K562 (cell line): Measurements from ENCODE around the gene CDC42EP1. TPM values are rescaled to one million over a fixed set of nuclear protein-coding genes. Genes with fewer than 3 reads are reported as not detected.
"Not testable (repeated sequence)": the region's sequence is repeated elsewhere in the genome, so short reads cannot be mapped to it uniquely, and the experiment has no call there.

Experiments used
- ATAC-seq: fragments of 200-7000 bp; cut with Tn5 transposase; 3 replicates; pipeline ENCODE4 v1.9.1; 2020; ENCODE audit warnings: moderate library complexity
- BruUV-seq: library from RNA; stranded (reverse); fragments of 400-500 nt; replicated peaks from 2 replicates; lab custom pipeline; 2021; lab: Mats Ljungman, UMichigan
- CTCF ChIA-PET: fragments of 300-600 bp; formaldehyde crosslinking; extraction: SDS; loops from one replicate; lab custom pipeline; 2021; ENCODE audit warnings: low intra/inter-chr PET ratio; lab: Yijun Ruan, JAX
- POLR2A ChIA-PET: fragments of 300-600, 350-650 bp; sonication (Branson Sonifier 250); formaldehyde crosslinking; extraction: SDS; loops from one replicate; lab custom pipeline; 2021; ENCODE audit warnings: antibody characterized with exemption, inconsistent platforms; lab: Yijun Ruan, JAX
- DNase-seq, 4 experiments: peaks; one replicate each; pipeline versions ENCODE4 v3.0.0 to v3.0.0-alpha.2; 2011 to 2018; ENCODE audit warnings: low spot score in 3 of 4, mixed read lengths in 3 of 4; ENCODE audit errors: extremely low read depth in 1 of 4
- FAIRE-seq: peaks from 2 replicates; lab custom pipeline; 2011; peaks lifted over from hg19 to GRCh38; lab: Jason Lieb, UNC
- H2AFZ ChIP-seq: 2 replicates; pipeline ENCODE4 v1.6.0; 2011; ENCODE audit warnings: low read depth, low read length, control low read depth, inconsistent platforms
- H3K27ac ChIP-seq: fragments of 200-600 bp; 3 replicates; pipeline ENCODE4 v1.8.0; 2011; ENCODE audit warnings: low read depth, mild to moderate bottlenecking, control low read depth, inconsistent platforms, low read length, moderate library complexity, mixed read lengths; ENCODE audit errors: extremely low read depth
- H3K27me3 ChIP-seq, 2 experiments: fragments of 300-600 bp in 1 of 2; 2 replicates in 1 of 2; 3 replicates in 1 of 2; pipeline versions ENCODE4 v1.6.0 to v1.8.0; 2011; ENCODE audit warnings: inconsistent platforms in 2 of 2, low read length in 2 of 2, mild to moderate bottlenecking in 1 of 2, mixed read lengths in 1 of 2, moderate library complexity in 1 of 2; ENCODE audit not compliant: control insufficient read depth in 2 of 2, insufficient read depth in 2 of 2
- H3K36me3 ChIP-seq: fragments of 300-600 bp; 3 replicates; pipeline ENCODE4 v1.8.0; 2011; ENCODE audit warnings: mild to moderate bottlenecking, low read length, inconsistent platforms; ENCODE audit not compliant: control insufficient read depth, insufficient read depth
- H3K4me1 ChIP-seq, 2 experiments: fragments of 200-600 bp in 1 of 2; replicated peaks in 1 of 2; 2 replicates in 1 of 2; 3 replicates in 1 of 2; pipeline versions ENCODE4 v1.5.1 to v1.8.0; 2011; ENCODE audit warnings: inconsistent platforms in 2 of 2, low read length in 2 of 2, mild to moderate bottlenecking in 1 of 2, mixed read lengths in 1 of 2, moderate library complexity in 1 of 2; ENCODE audit not compliant: control insufficient read depth in 2 of 2, insufficient read depth in 2 of 2
- H3K4me2 ChIP-seq: 2 replicates; pipeline ENCODE4 v1.6.1; 2011; ENCODE audit warnings: low read length, control low read depth, inconsistent platforms, mixed read lengths; ENCODE audit not compliant: insufficient read depth
- H3K4me3 ChIP-seq: fragments of 200-600 bp; sonication (generic), shearing (Covaris generic); 2 replicates; pipeline ENCODE4 v1.5.1; 2016; ENCODE audit warnings: control low read depth, inconsistent platforms
- H3K79me2 ChIP-seq: fragments of 200-600 bp; 3 replicates; pipeline ENCODE4 v1.8.0; 2011; ENCODE audit warnings: low read length, inconsistent platforms; ENCODE audit not compliant: control insufficient read depth, insufficient read depth
- H3K9ac ChIP-seq, 2 experiments: 2 replicates each; pipeline versions ENCODE4 v1.6.0 to v1.6.1; 2011; ENCODE audit warnings: low read depth in 2 of 2, low read length in 2 of 2, control low read depth in 1 of 2, inconsistent platforms in 1 of 2, mild to moderate bottlenecking in 1 of 2, mixed read lengths in 1 of 2; ENCODE audit not compliant: insufficient read depth in 1 of 2
- H3K9me1 ChIP-seq: one replicate; pipeline ENCODE4 v1.6.0; 2011; ENCODE audit warnings: inconsistent platforms, mild to moderate bottlenecking, low read length, moderate library complexity; ENCODE audit not compliant: control insufficient read depth, insufficient read depth
- H3K9me3 ChIP-seq: replicated peaks from 2 replicates; pipeline ENCODE4 v1.5.1; 2011; ENCODE audit warnings: low read depth, low read length, inconsistent platforms; ENCODE audit not compliant: control insufficient read depth, insufficient read depth
- H4K20me1 ChIP-seq: replicated peaks from 2 replicates; pipeline ENCODE4 v1.6.1; 2011; ENCODE audit warnings: low read length, inconsistent platforms, mixed read lengths; ENCODE audit not compliant: control insufficient read depth, insufficient read depth
- MCM3 ChIP-seq: fragments of 450-650 bp; IDR thresholded peaks from 2 replicates; pipeline ENCODE4 v1.6.1; 2016
- MGA ChIP-seq: fragments of 450-650 bp; IDR thresholded peaks from 2 replicates; pipeline ENCODE4 v1.6.1; 2016; ENCODE audit warnings: mild to moderate bottlenecking, moderate library complexity
- MTF1 ChIP-seq: fragments of 250-450 bp; sonication (Bioruptor Pico); IDR thresholded peaks from 2 replicates; pipeline ENCODE4 v1.9.0; 2021; ENCODE audit warnings: moderate library complexity, mild to moderate bottlenecking, inconsistent platforms, borderline replicate concordance
- PKNOX1 ChIP-seq: fragments of 450-650 bp; IDR thresholded peaks from 2 replicates; pipeline ENCODE4 v1.6.1; 2016
- PTRF ChIP-seq: fragments of 450-650 bp; IDR thresholded peaks from 2 replicates; pipeline ENCODE4 v1.6.1; 2016; ENCODE audit warnings: mild to moderate bottlenecking, missing genetic modification characterization, missing compliant biosample characterization
- PYGO2 ChIP-seq: fragments of 450-650 bp; IDR thresholded peaks from 2 replicates; pipeline ENCODE4 v1.6.1; 2016; ENCODE audit warnings: mild to moderate bottlenecking, missing genetic modification characterization, moderate library complexity, missing compliant biosample characterization
- SMAD4 ChIP-seq: fragments of 250-450 bp; sonication (Bioruptor Pico); conservative IDR thresholded peaks from 2 replicates; pipeline ENCODE4 v1.8.0; 2021; ENCODE audit warnings: inconsistent platforms, mild to moderate bottlenecking, moderate library complexity
- XRCC4 ChIP-seq: IDR thresholded peaks from one replicate; pipeline ENCODE4 v1.6.1; 2011; ENCODE audit not compliant: insufficient read depth, insufficient read length; ENCODE audit errors: extremely low read depth
- ZKSCAN8 ChIP-seq: fragments of 200-800 bp; sonication (Bioruptor generic); IDR thresholded peaks from 2 replicates; pipeline ENCODE4 v1.6.1; 2016; ENCODE audit warnings: missing genetic modification characterization, missing compliant biosample characterization
- ZNF175 ChIP-seq: fragments of 200-800 bp; sonication (Bioruptor generic); IDR thresholded peaks from 2 replicates; pipeline ENCODE4 v1.6.1; 2016; ENCODE audit warnings: low read depth, mild to moderate bottlenecking, missing genetic modification characterization, missing compliant biosample characterization
- WGBS: fragments of 100-300 bp; shearing (Covaris generic); methylation state at CpG from one replicate; pipeline ENCODE4 v1.1.6; 2016; ENCODE audit warnings: low coverage, mixed read lengths; ENCODE audit not compliant: insufficient coverage; ENCODE audit errors: missing lambda C conversion rate; 5-methylcytosine and 5-hydroxymethylcytosine counted together
- in situ Hi-C: fragments of 300-500 bp; cut with MboI; formaldehyde crosslinking; loops from 4 replicates; pipeline ENCODE4 v1.15.0; 2018; ENCODE audit warnings: inconsistent platforms, mixed read lengths
- intact Hi-C: fragments of 100-400 bp; cut with micrococcal nuclease; formaldehyde crosslinking; loops from 2 replicates; pipeline ENCODE4 v1.14.2; 2022
- polyA plus RNA-seq, 8 experiments: library from polyadenylated mRNA; depleted of rRNA in 4 of 8; stranded (reverse) in 5 of 8; unstranded in 3 of 8; fragments of >200 nt; fragmentation: Nextera tagmentation in 2 of 8; fragmentation: Illumina TruSeq in 1 of 8; extraction: Ambion mirVana in 2 of 8; extraction: Trizol in 1 of 8; gene quantifications; 2 replicates each; pipeline versions ENCODE4 v1.2.1 to v1.2.3, GENCODE V29; 2011 to 2014; ENCODE audit warnings: inconsistent platforms in 1 of 8, missing spikeins in 1 of 8
- total RNA-seq, 7 experiments: library from RNA; depleted of rRNA in 6 of 7; stranded (reverse); fragments of >200 nt in 6 of 7; fragmentation: Illumina TruSeq in 2 of 7; extraction: Trizol in 2 of 7; gene quantifications; 2 replicates each; pipeline versions ENCODE4 v1.2.1 to v1.2.3, GENCODE V29; 2011 to 2021; ENCODE audit warnings: low replicate concordance in 1 of 7

The CDC42EP1 gene
- total and polyA plus RNA-seq, 9 of the 15 experiments (the other 6 are each of a cell fraction or from before 2014, with no cell fraction given): 0.67 to 70.2 (median 7.3) TPM

- TF ChIP-seq MGA: no peak
- no peak for TF ChIP-seq ZNF175 (CRISPR knock-in tag)
- TF ChIP-seq PYGO2 (tag): no peak
- no peak for TF ChIP-seq PKNOX1
- no peak for TF ChIP-seq MCM3
- no peak for TF ChIP-seq PTRF (tag)
- no peak for TF ChIP-seq SMAD4 (CRISPR knock-in tag)
- TF ChIP-seq XRCC4: no peak
- no peak for TF ChIP-seq ZKSCAN8 (CRISPR knock-in tag)
- no peak for TF ChIP-seq MTF1 (CRISPR knock-in tag)
These were observed 29.4 kb downstream of the CDC42EP1 start (continued) for GRCh38 chr22:37589636-37590035.

GRCh38 chr22:37591081-37591480 lies 30.8 kb downstream of the CDC42EP1 start:
- H3K27me3 ChIP-seq: peaks cover 2 to 12% of the 10 kb centered on the region in 2 experiments; a peak in 3 of 5 replicates
- H2AFZ ChIP-seq, DNase-seq, H3K9me3 ChIP-seq, in situ Hi-C loops, ATAC-seq, H3K27ac ChIP-seq, H3K4me2 ChIP-seq, H3K9ac ChIP-seq, H3K9me1 ChIP-seq, FAIRE-seq, H3K4me1 ChIP-seq, H3K79me2 ChIP-seq, intact Hi-C loops, H3K4me3 ChIP-seq, H3K36me3 ChIP-seq, H4K20me1 ChIP-seq, CTCF ChIA-PET, BruUV-seq: not testable (repeated sequence)
- WGBS: 67% methylated on average over 2 of the region's 6 CpGs
- POLR2A ChIA-PET: interaction anchor here (1.4 kb wide), 1 partner anchor 9 kb away, joined by 3 read pairs; no protein-coding TSS in a partner anchor
